DMS53 treated with DMSO at 0.1 percent for 48 hours (cell line): ENCODE results near the gene SLC25A38.
"Not testable (repeated sequence)": the region's sequence is repeated elsewhere in the genome, so short reads cannot be mapped to it uniquely, and the experiment has no call there.

Experiments
- DNase-seq: peaks from one replicate; lab custom pipeline; 2025; ENCODE audit not compliant: unreplicated experiment; lab: John Stamatoyannopoulos, UW

SLC25A38 gene

GRCh38 chr3:39383045-39383880, at the start of gene SLC25A38:
SLC25A38 (plus strand) TSS chr3:39383370; CDS start chr3:39383725, 355 bp downstream.
- no peak for DNase-seq

GRCh38 chr3:39333607-39334006, 49.6 kb upstream of the SLC25A38 start:
- no peak for DNase-seq

- no peak for DNase-seq
These were observed 49.0 kb upstream of the SLC25A38 start for GRCh38 chr3:39334205-39334604.

- no peak for DNase-seq
These were observed 45.0 kb upstream of the SLC25A38 start for GRCh38 chr3:39338201-39338600.

- no peak for DNase-seq
These were observed 44.1 kb upstream of the SLC25A38 start for GRCh38 chr3:39339086-39339485.

- DNase-seq, result no peak
These were observed 40.0 kb upstream of the SLC25A38 start for GRCh38 chr3:39343076-39343717.

GRCh38 chr3:39343760-39344159, 39.4 kb upstream of the SLC25A38 start:
- no peak for DNase-seq

- no peak for DNase-seq
These were observed 38.3 kb upstream of the SLC25A38 start for GRCh38 chr3:39344746-39345344.

- DNase-seq, result no peak
These were observed 36.2 kb upstream of the SLC25A38 start for GRCh38 chr3:39346785-39347585.

GRCh38 chr3:39347586-39347876, 35.6 kb upstream of the SLC25A38 start:
- DNase-seq, result no peak

- peak; percentile 75 for DNase-seq
These were observed 34.1 kb upstream of the SLC25A38 start for GRCh38 chr3:39349080-39349479.

GRCh38 chr3:39350714-39351113, 32.5 kb upstream of the SLC25A38 start:
- DNase-seq, result no peak

- DNase-seq, result not testable (repeated sequence)
These were observed 32.0 kb upstream of the SLC25A38 start for GRCh38 chr3:39351134-39351533.

GRCh38 chr3:39353168-39353927, 29.8 kb upstream of the SLC25A38 start:
- DNase-seq, result not testable (repeated sequence)

- no peak for DNase-seq
These were observed 24.8 kb upstream of the SLC25A38 start for GRCh38 chr3:39358333-39358732.

- no peak for DNase-seq
These were observed 21.8 kb upstream of the SLC25A38 start for GRCh38 chr3:39361252-39361927.

GRCh38 chr3:39362192-39362591, 21.0 kb upstream of the SLC25A38 start:
- DNase-seq, result peak; percentile 19

GRCh38 chr3:39362812-39363211, 20.4 kb upstream of the SLC25A38 start:
- DNase-seq, result peak; percentile 39

- DNase-seq, result not testable (repeated sequence)
These were observed 12.7 kb upstream of the SLC25A38 start for GRCh38 chr3:39370450-39370849.

- no peak for DNase-seq
These were observed 10.3 kb upstream of the SLC25A38 start for GRCh38 chr3:39372833-39373232.
